ENCODE results near the gene IER5L.

DNA sequence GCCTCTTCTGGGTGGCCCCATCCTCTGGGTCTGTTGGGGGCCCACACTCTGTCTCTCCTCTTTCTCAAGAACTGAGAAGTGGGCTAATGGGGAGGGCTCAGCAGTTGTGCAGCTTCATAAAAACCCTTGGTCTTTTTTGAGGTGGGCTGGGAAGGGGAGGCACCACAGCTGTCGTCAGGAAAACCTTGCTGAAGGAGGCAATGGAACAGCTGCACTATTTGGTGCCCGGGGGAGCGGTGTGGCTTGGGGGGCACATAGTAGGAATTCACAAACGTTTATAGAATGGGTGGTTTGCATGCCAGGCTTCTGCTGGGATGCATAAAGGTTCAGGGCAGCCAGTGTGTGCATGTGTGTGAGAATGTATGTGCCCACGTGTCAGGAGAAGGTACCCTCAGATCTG is 3.2 kb upstream of the IER5L start:
- TF ChIP-seq ZNF3 (CRISPR knock-in tag; IDR thresholded peaks at IDR 0.05) (no peak), CHCHD3 (CRISPR knock-in tag; IDR thresholded peaks at IDR 0.05) (no peak), PCBP1 (IDR thresholded peaks at IDR 0.05; ENCODE audit: low read depth, low read length, poor library complexity, severe bottlenecking) (no peak), EZH2 (IDR thresholded peaks at IDR 0.05; ENCODE audit: borderline replicate concordance, low read depth, low read length) (no peak), SIN3A (IDR thresholded peaks at IDR 0.05; ENCODE audit: borderline replicate concordance in 2 of 2, control insufficient read depth in 1 of 2, low read depth in 2 of 2, low read length in 2 of 2) (no peak), CCAR2 (IDR thresholded peaks at IDR 0.05; ENCODE audit: low read depth, low read length) (no peak), SIX5 (IDR thresholded peaks at IDR 0.05; ENCODE audit: borderline replicate concordance in 1 of 2, insufficient read depth in 1 of 2, low read depth in 1 of 2, low read length in 2 of 2) (no peak), CHD2 (IDR thresholded peaks at IDR 0.05; ENCODE audit: low read depth, low read length) (no peak), FOXM1 (IDR thresholded peaks at IDR 0.05; ENCODE audit: low read depth) (no peak), FOXM1 (CRISPR knock-in tag; IDR thresholded peaks at IDR 0.05; ENCODE audit: low read depth) (no peak), ZNF584 (CRISPR knock-in tag; IDR thresholded peaks at IDR 0.05; ENCODE audit: low read depth) (no peak), POLR2AphosphoS5 (IDR thresholded peaks at IDR 0.05; ENCODE audit: control insufficient read depth, insufficient read depth, low read depth, low read length) (no peak)
- TF ChIP-seq, protein P1, sequence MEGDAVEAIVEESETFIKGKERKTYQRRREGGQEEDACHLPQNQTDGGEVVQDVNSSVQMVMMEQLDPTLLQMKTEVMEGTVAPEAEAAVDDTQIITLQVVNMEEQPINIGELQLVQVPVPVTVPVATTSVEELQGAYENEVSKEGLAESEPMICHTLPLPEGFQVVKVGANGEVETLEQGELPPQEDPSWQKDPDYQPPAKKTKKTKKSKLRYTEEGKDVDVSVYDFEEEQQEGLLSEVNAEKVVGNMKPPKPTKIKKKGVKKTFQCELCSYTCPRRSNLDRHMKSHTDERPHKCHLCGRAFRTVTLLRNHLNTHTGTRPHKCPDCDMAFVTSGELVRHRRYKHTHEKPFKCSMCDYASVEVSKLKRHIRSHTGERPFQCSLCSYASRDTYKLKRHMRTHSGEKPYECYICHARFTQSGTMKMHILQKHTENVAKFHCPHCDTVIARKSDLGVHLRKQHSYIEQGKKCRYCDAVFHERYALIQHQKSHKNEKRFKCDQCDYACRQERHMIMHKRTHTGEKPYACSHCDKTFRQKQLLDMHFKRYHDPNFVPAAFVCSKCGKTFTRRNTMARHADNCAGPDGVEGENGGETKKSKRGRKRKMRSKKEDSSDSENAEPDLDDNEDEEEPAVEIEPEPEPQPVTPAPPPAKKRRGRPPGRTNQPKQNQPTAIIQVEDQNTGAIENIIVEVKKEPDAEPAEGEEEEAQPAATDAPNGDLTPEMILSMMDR (IDR thresholded peaks at IDR 0.05 in 2 of 3, conservative IDR thresholded peaks at IDR 0.05 in 1 of 3; ENCODE audit: insufficient read depth in 2 of 3, low read depth in 1 of 3, low read length in 3 of 3), result no peak

All from K562 (cell line).